Activated CD4-positive, CD25-positive, alpha-beta regulatory T cell treated with anti-CD3 and anti-CD28 coated beads, Interleukin-2, amount 50 U/mL, for 72 hours (primary cell): ENCODE data around the gene SLC24A3.
"Not testable (repeated sequence)": the region's sequence is repeated elsewhere in the genome, so short reads cannot be mapped to it uniquely, and the experiment has no call there.

Source experiments
- DNase-seq: peaks from one replicate; pipeline ENCODE4 v3.0.0; 2021

Gene SLC24A3

DNA sequence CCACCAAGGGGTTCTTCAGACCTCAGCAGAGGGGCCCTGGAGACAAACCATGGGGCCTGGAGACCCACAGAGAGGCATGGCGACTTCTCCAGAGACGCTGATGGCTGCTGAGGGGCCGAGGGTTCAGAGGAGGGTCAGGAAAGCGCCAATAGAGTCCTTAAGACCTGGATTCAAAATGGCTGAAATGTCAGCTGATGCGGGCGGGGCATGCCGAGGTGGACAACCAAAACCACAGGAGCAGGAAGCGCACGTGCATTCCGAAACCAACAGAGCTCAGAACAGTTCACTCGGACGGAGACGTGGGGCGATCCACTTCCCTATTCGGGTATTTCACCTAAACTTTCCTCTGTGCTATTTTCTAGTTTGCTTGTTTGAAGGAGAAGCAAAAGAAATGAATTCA, 445.7 kb downstream of the SLC24A3 start:
- DNase-seq: no peak

DNA sequence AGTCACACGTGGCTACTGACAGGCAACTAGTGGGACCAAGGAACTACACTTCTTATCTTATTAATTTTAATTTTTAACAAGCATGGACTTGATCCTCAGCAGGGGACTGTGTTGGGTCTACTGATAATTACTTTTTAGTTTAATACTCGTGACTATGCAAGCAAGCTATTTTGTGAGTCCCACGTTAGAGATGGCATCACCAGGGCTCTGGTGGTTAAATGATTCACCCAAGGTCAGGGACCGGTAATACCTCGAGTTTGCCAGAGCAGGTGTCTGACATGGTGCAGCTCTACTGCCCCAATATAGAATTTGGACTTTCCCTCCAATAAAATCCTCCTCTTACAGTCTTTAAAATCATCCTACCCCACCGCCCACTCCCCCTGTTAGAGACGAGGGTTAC, 447.0 kb downstream of the SLC24A3 start:
- no peak for DNase-seq

DNA sequence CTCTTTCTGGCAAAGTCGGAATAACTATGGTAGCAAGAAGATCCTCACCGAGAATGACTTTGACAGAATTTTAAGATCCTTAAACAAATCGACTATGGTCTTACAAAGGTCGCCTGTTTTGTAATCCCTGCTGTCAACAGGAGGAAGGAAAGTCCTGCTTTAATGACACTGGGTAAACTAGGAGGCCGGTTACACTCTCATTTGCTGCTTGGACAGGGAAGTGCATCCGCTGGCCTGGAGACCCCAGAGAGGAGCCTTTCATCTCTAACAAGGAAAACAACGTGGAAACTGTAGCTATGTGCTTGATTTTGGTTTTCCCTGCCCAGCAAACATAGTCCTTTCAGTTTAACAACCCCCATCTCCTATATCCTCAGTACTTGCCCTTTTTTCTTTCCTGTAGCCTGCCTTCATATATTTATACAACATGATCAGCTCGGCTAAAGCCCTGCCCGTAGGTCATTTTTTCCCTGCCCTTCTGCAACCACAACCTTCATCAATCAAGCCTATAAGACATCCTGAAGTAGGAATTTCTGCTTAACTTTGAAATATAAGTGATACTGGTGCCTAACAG, 448.5 kb downstream of the SLC24A3 start:
- DNase-seq: no peak

GRCh38 chr20:19661717-19662636, 449.5 kb downstream of the SLC24A3 start:
- peak; percentile 40 for DNase-seq

DNA sequence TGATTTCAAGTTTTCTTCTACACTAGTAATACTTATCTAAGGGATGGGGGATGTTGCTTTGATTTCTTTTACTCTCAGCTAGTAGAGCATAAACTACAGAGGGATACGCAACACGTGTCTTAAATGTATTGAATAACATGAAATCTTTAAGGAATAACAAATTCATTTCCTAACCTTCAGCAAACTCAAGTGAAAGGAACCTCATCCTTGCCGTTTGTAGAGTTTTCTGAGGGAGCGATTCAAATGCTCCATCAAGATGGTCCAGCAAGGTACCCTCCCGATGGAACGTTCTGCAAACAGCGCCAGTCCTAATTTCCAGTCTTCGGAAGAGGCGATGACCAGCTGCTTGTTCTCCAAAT, 450.2 kb downstream of the SLC24A3 start:
- no peak for DNase-seq

DNA sequence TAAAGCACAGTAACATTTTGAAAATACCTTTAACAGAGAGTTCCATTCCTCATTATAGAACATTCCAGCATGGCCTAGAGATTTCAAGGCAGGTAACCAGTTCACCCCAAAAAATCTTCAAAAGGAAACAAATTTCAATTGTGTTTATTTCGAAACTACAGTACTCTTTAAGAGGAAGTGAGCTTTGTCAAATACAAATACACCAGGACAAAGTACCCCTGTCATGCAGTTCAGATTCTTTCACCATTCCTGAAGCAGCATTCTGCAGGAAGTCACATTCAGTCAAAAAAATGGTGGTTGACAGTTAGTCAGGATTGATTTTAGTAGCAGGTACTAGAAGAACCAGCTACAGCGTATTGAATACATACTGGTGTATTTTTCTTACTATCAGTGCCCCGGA, 456.0 kb downstream of the SLC24A3 start:
- DNase-seq: no peak

GRCh38 chr20:19670829-19671228, 458.4 kb downstream of the SLC24A3 start:
- DNase-seq: no peak

GRCh38 chr20:19671374-19671773, 458.9 kb downstream of the SLC24A3 start:
- DNase-seq: no peak

DNA sequence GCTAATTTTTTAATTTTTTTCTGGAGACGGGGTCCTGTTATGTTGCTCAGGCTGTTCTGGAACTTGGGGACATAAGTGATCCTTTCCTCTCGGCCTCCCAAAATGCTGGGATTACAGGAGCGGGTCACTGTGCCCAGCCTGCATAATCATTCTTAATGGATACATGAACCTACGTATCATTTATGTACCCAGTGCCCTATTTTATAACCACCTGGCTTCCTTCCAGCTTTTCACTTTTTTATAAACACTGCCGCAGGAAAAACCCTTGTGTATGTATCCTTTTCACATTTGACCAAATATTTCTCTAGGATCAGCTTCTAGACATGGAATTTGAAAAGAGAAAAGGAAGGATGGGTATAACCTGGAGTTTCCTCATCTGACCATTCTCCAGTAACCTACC, 460.1 kb downstream of the SLC24A3 start:
- DNase-seq: no peak

- no peak for DNase-seq
Measured at GRCh38 chr20:19673575-19673974, 461.1 kb downstream of the SLC24A3 start.

DNA sequence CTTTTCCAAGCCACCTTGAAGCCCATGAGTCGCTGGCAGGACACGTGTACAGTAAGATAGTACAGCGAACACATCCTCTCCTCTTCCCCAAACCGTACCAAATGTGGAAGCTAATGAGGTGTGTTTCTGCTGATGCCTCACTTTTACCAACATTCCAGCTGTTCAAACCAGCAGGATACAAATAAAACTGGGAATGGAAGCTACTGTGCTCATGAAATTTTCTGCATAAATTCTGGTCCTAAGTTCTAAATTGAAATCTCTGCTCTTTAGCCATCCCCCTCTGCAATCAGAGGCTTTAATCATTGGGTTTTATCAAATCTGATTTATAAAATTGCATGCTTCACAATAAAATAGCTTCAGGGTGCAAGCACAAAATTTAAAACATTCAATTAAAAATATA, 463.8 kb downstream of the SLC24A3 start:
- no peak for DNase-seq

DNA sequence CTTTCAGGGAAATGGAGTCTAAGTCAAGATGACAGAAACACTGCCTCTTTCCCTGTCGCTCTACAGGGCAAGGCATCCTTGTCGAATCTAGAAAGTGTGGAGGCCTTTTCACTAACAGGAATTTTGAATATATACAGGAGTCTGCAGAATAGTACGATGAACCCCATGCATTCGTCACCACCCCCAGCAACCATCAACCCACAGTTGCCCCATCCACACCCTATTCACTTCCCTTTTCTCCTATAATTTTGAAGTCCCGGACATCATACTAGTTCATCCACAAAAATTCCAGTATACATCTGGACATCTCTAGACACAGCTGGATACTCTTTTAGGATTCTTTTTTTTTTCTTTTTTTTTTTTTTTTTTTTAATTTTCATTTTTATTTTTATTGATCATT, 464.9 kb downstream of the SLC24A3 start:
- DNase-seq: no peak

DNA sequence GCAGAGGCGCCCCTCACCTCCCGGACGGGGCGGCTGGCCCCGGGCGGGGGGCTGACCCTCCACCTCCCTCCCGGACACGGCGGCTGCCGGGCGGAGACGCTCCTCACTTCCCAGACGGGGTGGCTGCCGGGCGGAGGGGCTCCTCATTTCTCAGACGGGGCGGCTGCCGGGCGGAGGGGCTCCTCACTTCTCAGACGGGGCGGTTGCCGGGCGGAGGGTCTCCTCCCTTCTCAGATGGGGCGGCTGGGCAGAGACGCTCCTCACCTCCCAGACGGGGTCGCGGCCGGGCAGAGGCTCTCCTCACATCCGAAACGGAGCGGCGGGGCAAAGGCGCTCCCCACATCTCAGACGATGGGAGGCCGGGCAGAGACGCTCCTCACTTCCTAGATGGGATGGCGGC, 466.1 kb downstream of the SLC24A3 start:
- not testable (repeated sequence) for DNase-seq

DNA sequence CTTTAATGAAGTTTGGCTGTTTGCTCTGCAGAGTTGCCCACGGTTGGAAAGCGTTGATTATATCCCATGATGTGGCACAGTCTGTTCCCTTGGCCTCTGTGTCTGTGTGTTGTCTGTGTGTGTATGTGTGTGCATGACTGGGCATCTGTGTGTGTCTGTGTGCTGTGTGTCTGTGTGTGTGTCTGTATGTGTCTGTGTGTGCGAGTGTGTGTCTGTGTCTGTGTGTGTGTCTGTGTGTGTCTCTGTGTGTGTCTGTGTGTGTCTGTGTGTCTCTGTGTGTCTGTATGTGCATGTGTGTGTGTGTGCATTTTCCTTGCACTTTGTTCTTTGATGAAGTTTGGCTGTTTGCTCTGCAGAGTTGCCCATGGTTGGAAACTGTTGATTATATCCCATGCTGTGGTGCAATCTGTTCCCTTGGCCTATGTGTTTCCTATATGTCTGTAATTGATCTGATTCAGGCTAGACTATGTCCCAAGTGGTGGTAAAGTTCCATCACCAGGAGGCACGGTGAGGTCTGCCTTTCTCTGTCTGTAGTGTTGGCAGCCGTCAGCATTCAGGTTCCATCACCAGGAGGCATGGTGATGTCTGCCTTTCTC, 467.6 kb downstream of the SLC24A3 start:
- no peak for DNase-seq

GRCh38 chr20:19682249-19682648, 469.8 kb downstream of the SLC24A3 start:
- no peak for DNase-seq

DNA sequence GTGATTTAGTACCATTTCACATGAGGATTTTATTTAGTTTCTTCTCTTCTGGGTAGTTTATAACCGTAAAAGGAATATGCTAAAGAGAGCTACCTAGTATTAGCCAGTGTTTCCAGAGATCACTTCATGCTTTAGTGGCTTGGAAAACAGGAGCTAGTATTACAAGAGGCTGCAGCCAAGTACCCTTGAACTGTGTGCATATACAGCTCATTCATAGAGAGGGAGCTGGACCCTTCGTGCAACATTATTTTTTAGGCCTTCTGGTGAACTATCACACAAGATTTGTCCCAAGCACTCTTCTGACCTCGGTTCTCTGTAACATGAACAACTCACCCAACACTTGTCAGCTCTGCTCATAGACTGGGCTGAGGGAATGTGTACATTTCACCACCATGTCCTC, 470.7 kb downstream of the SLC24A3 start:
- DNase-seq: no peak

GRCh38 chr20:19683822-19684221, 471.4 kb downstream of the SLC24A3 start:
- DNase-seq: no peak

DNA sequence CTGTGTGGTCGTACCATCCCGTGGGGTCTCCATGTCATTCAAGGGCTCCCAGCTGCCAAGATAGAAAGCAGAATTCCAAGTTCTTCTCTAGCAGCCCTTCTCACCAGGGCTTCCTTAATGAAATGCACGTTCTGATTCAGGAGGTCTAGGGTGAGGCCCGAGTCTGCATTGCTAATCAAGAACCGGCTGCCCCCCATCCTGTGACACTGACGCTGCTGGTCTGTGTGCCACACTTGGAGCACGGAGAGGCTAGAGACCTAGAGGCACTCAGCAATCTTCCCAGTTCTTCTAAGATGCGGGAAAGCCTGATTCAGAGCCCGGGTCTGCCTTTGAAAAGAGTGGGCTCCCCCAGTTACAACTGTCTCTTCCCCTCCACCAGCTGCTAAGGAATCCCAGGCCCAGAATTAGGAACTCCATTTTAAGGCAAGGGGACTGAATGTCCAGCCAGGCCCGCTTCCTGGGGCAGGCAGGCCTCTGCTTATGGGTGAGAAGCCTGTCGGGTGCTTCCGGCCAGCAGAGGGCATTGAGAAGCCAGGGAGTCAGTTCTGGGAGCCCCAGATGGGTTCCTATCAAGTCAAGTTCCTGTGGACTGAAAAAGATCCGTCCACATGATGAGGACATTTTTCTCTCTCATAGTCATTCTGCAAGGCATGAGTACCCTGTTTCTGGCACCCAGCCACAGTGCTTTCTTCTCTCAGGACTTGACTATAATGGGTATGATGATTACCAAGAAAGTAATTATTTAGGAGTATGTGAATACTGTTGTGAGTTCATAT, 475.8 kb downstream of the SLC24A3 start:
- DNase-seq: no peak

DNA sequence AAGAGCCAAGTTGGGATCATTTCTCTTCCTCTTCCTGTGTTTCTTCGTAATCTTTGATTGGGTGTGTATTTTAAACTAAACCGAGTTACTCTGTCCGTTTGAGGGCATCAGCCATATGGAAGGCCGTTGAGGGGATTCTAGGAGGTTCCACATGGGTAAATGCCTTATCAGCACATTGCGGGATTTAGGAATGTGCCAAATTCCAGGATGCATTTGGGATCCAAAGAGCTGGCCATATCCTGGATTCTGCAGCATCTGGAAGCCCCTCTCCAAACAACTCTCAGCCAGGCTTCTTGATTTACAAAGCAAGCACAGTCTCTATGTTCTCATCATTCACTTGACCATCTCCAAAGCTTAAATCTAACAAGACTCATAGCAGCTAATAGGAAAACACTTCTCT, 478.0 kb downstream of the SLC24A3 start:
- no peak for DNase-seq

DNA sequence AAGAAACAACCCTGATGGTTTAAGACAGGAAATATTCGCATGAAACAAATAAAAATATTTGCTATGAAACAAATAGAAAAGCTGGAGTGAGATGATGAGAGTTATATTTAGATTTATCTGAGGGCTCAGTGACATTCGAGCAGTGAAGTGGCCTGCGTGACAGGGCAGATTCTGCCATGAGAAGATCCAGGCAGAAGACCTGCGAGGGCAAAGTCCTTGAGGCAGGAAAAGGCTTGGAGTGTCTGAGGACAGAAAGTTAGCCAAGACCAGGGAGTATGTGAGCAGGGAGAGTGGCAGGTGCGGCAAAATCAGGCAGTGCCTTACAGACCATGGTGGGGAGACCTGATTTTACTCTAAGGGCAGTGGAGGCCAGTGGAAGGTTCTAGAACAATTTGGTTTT, 478.7 kb downstream of the SLC24A3 start:
- DNase-seq: no peak

DNA sequence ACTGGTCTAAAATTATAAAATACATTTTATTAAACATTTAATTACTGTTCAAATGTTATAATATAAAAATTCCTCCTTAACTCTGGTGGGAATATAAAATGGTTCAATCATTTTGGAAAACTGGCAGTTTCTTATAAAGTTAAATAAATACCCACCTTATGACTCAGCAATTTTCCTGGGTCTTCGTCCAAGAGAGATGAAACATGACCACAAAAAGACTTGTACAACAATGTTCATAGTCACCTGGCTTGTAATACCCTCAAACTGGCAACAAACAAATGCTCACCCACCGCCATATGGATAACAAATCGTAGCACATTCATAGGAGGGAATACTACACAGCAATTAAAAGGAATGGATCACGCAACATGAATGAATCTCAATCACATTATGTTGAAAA, 479.7 kb downstream of the SLC24A3 start:
- no peak for DNase-seq

DNA sequence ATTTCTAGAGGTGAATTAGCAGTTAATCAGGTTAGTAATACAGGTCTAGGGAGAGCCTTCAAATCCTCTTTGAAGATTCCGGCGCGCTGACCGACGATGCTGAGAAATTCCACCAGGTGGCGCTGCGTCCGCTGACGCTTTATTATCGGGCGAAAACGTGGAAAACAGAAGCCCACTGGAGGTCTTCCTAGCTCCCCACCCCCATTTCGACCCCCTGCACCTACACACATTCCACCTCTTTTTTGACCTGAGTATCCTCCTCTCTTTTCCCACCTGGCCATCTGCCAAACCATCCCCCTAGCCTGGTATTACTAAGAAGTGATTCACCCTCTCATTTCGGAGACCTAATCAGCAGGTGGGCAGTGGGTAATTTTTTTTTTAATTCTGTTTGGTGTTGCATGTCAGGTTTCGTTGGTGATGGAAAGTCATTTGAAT, 480.3 kb downstream of the SLC24A3 start:
- peak; percentile 56 for DNase-seq

GRCh38 chr20:19693508-19693907, 481.1 kb downstream of the SLC24A3 start:
- no peak for DNase-seq
